NCI-H2171 (cell line): ENCODE measurements around the gene ELMO2.

Experiments used
- DNase-seq: peaks from one replicate; lab custom pipeline; 2025; lab: John Stamatoyannopoulos, UW

Gene ELMO2

GRCh38 chr20:46406200-46406985 is at the start of gene ELMO2:
ELMO2 (minus strand) TSS chr20:46406615; CDS start chr20:46394482, 12,133 bp downstream.
- peak; percentile 99 for DNase-seq

GRCh38 chr20:46455729-46456128 is 49.3 kb upstream of the ELMO2 start:
- DNase-seq = no peak

GRCh38 chr20:46446851-46447250 is 40.4 kb upstream of the ELMO2 start:
- no peak for DNase-seq

GRCh38 chr20:46439837-46440236 is 33.4 kb upstream of the ELMO2 start:
- no peak for DNase-seq

- DNase-seq = peak; percentile 78
Measured at GRCh38 chr20:46438156-46438750, 31.8 kb upstream of the ELMO2 start.

GRCh38 chr20:46435146-46435545 is 28.7 kb upstream of the ELMO2 start:
- no peak for DNase-seq

- peak; percentile 39 for DNase-seq
Measured at GRCh38 chr20:46434597-46434996, 28.2 kb upstream of the ELMO2 start.

GRCh38 chr20:46433051-46433450 is 26.6 kb upstream of the ELMO2 start:
- peak; percentile 95 for DNase-seq

GRCh38 chr20:46430921-46431712 is 24.7 kb upstream of the ELMO2 start:
- no peak for DNase-seq

GRCh38 chr20:46427384-46427783 is 21.0 kb upstream of the ELMO2 start:
- no peak for DNase-seq

- no peak for DNase-seq
Measured at GRCh38 chr20:46423882-46424482, 17.6 kb upstream of the ELMO2 start.

- no peak for DNase-seq
Measured at GRCh38 chr20:46423342-46423741, 16.9 kb upstream of the ELMO2 start.

- DNase-seq = peak; percentile 24
Measured at GRCh38 chr20:46420878-46421277, 14.5 kb upstream of the ELMO2 start.

GRCh38 chr20:46419882-46420281 is 13.5 kb upstream of the ELMO2 start:
- DNase-seq = no peak

- DNase-seq = no peak
Measured at GRCh38 chr20:46416839-46417238, 10.4 kb upstream of the ELMO2 start.

- peak; percentile 82 for DNase-seq
Measured at GRCh38 chr20:46416421-46416820, 10.0 kb upstream of the ELMO2 start.

GRCh38 chr20:46415773-46416172 is 9.4 kb upstream of the ELMO2 start:
- no peak for DNase-seq

- no peak for DNase-seq
Measured at GRCh38 chr20:46414608-46415007, 8.2 kb upstream of the ELMO2 start.

GRCh38 chr20:46411637-46412036 is 5.2 kb upstream of the ELMO2 start:
- no peak for DNase-seq

- no peak for DNase-seq
Measured at GRCh38 chr20:46408281-46408731, 1.9 kb upstream of the ELMO2 start.

GRCh38 chr20:46407671-46407996 is 1.2 kb upstream of the ELMO2 start:
- DNase-seq = no peak

GRCh38 chr20:46406986-46407670 is 713 bp upstream of the ELMO2 start:
- DNase-seq = peak; percentile 84
